Mucosa of gallbladder (tissue), 1 donor: ENCODE measurements around the gene APLN. TPM values are rescaled to one million over a fixed set of nuclear protein-coding genes. Genes with fewer than 3 reads are reported as not detected.
A peak's percentile ranks its signal among the peaks of the same experiment; 100 is the strongest.

Experiments used
- DNase-seq: peaks from one replicate; pipeline ENCODE4 v3.0.0-alpha.2; 2020; ENCODE audit warnings: low spot score
- total RNA-seq: library from RNA; stranded (reverse); gene quantifications from one replicate; pipeline ENCODE4 v1.2.1, GENCODE V29; 2021
- donor health status: DM: no; HTN: no; CAD: no.

APLN gene
- 0.20 TPM for total RNA-seq

DNA sequence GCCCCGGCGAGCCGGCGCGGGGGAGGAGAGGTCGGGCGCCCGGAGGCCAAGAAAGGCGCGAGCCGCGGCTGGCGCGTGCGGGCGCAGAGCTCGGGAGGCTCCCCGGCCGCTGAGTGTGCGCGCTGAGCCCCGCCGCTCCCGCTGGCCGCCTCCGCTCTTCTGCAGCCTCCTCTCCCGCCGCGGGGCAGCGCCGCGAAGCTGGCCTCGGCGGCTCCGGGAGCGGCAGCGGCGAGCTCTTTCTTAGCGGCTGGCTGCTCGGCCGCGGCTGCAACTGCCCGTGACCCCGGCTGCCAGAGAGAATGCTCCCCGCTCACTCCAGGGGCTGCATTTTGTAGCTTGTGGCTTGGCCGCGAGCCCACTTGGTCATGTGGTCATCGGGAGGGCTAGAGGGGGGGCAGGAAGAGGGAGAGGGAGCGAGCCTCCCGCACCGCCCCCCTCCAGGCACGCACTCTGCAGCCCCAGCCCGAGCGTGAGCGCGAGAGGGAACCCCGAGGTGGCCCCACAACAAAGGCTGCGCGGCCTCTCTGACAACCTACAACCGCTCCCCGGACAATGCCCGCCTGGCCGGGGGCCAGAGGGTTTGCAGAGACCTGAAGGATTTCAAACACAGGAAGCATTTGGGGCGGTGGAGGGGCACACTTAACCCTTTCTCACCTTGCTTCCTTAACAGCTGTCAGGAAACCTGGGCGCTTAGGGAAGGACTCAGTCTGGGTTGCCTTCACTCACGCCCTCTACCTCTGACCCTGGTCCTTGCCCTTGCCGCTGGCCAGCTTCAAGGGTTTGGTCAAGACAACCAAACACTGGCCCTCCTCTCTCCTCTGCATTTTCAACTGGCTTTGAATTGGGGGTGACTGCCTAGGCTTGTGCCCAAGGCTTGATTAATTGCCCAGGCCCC is at the start of gene APLN:
Gene APLN, minus strand, starts transcription at position 305 of the 895 bp plus-strand sequence. CDS start 326 bp downstream, outside the sequence.
- DNase-seq = no peak

DNA sequence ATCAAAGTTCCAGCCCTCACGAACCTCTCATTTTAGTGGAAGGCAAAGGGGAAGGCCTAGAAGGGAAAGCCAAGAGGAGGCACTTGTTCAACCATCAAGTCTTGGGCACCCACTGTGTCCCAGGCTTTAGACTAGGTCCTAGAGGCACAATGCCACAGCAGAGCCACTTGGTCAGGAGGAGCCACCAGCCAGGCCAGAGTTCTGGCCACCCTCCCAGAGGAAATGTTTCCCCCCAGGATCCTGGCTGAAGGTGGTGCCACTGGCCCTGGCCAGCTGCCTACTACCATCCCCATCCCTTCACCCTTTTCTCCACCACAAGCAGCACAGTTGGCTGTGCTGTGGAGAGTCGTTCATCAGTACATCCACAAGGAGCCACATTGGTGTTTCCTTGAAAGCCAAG is 49.7 kb upstream of the APLN start:
- no peak for DNase-seq

- DNase-seq = peak; percentile 28
Measured at GRCh38 chrX:129701624-129702069, 46.9 kb upstream of the APLN start.

DNA sequence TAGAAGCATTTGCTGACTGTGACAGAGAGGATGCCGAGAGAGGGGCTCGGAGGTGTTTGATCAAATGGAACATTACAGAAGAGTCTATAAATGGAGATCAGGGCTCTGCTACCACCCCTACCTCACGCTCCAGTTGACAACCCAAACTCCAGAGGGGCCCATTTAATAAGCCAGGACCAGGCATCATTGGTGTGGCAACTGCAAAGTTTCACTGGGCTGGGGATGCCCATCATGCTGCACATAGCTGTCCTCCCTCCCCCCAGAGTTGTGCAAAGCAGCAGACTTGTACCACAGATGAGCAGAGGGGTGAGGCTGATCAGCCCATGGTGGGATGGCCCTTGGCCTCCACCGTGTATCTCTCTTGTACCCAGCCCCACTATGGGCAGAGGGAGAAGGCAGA is 45.8 kb upstream of the APLN start:
- no peak for DNase-seq

DNA sequence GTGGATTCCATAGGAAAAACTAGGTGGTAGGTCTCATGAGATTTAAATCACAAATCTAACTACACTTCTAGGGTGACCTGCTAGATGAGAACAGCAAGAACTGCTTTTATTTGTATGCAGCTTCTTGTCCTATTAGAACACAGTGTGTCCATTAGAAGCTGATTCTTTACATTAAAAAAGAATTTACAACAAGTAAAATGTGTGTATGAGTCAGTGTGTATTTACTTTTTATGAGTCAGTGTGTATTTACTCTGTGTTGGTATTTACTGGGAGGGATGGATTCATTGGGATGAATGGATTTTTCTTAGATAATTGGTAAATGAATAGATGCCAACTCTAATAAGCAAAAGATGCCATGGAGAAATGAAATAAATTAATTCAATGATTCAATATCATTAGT is 43.4 kb upstream of the APLN start:
- DNase-seq = no peak

GRCh38 chrX:129697204-129697829 is 42.6 kb upstream of the APLN start:
- no peak for DNase-seq

GRCh38 chrX:129696463-129697155 is 41.9 kb upstream of the APLN start:
- DNase-seq = no peak

DNA sequence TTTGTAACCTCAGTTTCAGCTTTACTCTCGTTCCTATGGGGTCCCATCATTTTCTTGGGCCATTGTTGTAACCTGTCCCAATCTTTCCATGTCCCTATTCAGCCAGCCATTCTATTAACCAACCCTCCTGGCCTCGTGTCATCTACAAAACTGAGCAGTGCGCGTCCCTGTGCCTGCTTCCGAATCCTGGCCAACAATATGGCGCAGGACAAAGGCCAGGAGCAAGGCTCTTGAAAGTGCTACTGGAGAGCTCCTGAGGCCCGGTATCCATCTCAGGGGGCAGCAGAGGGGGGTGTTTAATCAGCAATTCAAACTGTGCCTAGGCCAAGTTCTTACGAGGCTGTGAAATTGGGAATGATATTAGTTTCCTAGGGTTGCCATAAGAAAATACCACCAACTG is 41.2 kb upstream of the APLN start:
- no peak for DNase-seq

- no peak for DNase-seq
Measured at GRCh38 chrX:129695535-129695934, 40.8 kb upstream of the APLN start.

- DNase-seq = no peak
Measured at GRCh38 chrX:129694805-129695204, 40.0 kb upstream of the APLN start.

GRCh38 chrX:129693354-129693753 is 38.6 kb upstream of the APLN start:
- DNase-seq = no peak

DNA sequence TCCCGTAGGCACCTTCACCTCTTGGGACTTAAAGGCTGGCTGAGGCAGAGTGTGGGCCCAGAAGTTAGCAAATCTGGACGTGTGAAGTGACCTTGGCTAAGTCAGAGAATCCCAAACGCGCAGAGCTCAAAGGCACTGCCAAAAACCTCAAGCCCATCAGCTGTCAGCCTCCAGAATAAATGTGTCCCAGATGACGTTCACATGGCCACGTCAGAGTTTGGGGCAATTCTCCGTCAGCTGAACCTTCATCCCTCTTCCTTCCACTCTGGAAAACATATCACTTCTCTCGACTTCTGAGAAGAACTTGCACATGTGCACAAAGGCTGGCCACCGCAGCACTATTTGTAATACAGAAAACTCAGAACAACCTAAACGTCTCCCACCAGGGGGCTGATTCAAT is 35.7 kb upstream of the APLN start:
- no peak for DNase-seq

GRCh38 chrX:129689796-129690195 is 35.0 kb upstream of the APLN start:
- no peak for DNase-seq

- DNase-seq = no peak
Measured at GRCh38 chrX:129688097-129688496, 33.3 kb upstream of the APLN start.

- no peak for DNase-seq
Measured at GRCh38 chrX:129686422-129686948, 31.7 kb upstream of the APLN start.

DNA sequence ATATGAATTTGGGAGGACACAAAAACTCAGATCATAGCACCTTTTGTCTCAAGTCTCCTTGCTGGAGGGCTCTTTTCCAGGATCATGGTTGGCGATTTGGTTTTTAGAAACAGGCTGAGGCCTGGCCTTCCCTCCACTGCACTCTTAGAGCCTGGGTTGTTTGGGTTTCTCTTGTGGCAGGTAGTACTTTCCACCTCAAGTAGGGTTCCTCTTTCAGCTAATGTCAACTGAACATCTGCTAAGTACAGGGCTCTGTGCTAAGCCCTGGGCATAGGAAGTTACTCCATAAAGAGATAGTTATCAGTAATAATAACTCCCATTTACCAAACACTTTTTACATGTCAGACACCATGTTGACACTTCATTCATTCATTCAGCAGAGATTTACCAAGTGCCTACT is 28.2 kb upstream of the APLN start:
- no peak for DNase-seq

- no peak for DNase-seq
Measured at GRCh38 chrX:129679901-129680300, 25.1 kb upstream of the APLN start.

DNA sequence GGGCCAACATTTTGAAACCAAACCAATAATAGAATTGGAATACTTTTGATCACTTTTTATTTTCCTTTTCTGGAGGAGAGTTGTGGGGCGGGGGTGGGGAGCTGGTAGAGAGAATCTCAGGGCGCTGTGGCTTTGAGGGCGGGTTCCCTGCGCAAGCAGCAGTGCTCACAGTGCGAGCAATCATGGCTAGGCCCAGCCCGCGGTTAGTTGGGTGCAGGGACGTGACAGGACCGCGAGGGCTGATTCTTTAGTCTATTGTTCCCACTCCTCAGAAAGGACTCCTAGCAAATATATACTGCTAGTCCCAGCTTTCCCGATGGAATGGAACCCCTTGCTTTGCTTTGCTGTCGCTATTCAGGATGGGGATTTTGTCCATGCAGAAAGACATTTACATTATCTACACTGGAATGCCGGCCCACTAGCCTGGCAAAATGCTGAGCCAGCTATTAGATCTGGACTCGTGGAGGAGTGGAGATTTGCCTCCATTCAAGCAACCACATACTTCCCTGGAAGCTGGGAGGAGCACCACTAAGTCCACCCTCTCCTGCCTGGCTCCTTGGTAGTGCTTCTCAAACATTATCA is 23.9 kb upstream of the APLN start:
- no peak for DNase-seq

- DNase-seq = no peak
Measured at GRCh38 chrX:129667412-129667811, 12.7 kb upstream of the APLN start.

GRCh38 chrX:129665916-129666644 is 11.3 kb upstream of the APLN start:
- no peak for DNase-seq

DNA sequence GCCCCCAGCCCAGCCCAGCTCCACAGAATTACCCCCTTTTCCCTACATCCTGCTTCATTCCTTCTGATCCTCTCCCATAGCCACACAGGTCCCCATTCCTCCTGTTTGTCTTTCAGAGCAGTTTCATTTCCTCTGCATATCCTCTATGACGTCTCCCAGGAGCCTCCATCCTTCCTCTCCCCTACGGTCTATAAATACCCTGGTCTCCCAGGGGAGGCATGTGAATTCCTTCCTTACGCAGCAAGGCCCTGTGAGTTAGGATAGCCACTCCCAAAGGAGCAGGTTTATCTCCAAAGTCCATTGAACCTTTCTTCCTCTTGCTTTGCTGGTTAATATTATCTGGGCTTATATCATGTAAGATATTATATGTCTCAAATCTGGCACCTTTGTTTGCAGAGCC is 8.4 kb upstream of the APLN start:
- DNase-seq = no peak
